GM12878 (cell line): ENCODE results near the gene PRR20E. TPM values are rescaled to one million over a fixed set of nuclear protein-coding genes. Genes with fewer than 3 reads are reported as not detected.

ENCODE experiments used
- ATAC-seq: fragments of 200-7000 bp; cut with Tn5 transposase; 3 replicates; pipeline ENCODE4 v1.9.1; 2020; ENCODE audit warnings: mild to moderate bottlenecking, moderate library complexity
- BruUV-seq: library from RNA; stranded (reverse); fragments of 400-500 nt; replicated peaks from 2 replicates; lab custom pipeline; 2021; lab: Mats Ljungman, UMichigan
- CTCF ChIA-PET: fragments of 300-600 bp; sonication (Branson Sonifier 250); formaldehyde crosslinking; extraction: SDS; loops from one replicate; lab custom pipeline; 2021; ENCODE audit warnings: inconsistent platforms; lab: Yijun Ruan, JAX
- POLR2A ChIA-PET: fragments of 350-600 bp; formaldehyde crosslinking; extraction: SDS; loops from one replicate; lab custom pipeline; 2021; ENCODE audit warnings: inconsistent platforms; lab: Charles Lee
- RAD21 ChIA-PET: fragments of 300-600 bp; sonication (Branson Sonifier 250); formaldehyde crosslinking; loops from one replicate; lab custom pipeline; 2023; ENCODE audit warnings: antibody characterized with exemption; ENCODE audit not compliant: unreplicated experiment; lab: Charles Lee
- SMC1A ChIA-PET: fragments of 300-600 bp; sonication (Branson Sonifier 250); formaldehyde crosslinking; loops from one replicate; lab custom pipeline; 2023; ENCODE audit not compliant: unreplicated experiment, uncharacterized antibody; lab: Charles Lee
- DNase-seq: peaks from one replicate; pipeline ENCODE4 v3.0.0-alpha.2; 2011; ENCODE audit warnings: low read depth, low spot score
- FAIRE-seq: peaks from 3 replicates; lab custom pipeline; 2011; peaks lifted over from hg19 to GRCh38; lab: Jason Lieb, UNC
- H2AFZ ChIP-seq: 2 replicates; pipeline ENCODE4 v1.6.0; 2011; ENCODE audit warnings: low read depth, low read length, control low read depth; ENCODE audit not compliant: control insufficient read depth
- H3K27ac ChIP-seq: 2 replicates; pipeline ENCODE4 v1.5.1; 2011; ENCODE audit warnings: control low read depth; ENCODE audit not compliant: control insufficient read depth, insufficient read depth
- H3K27me3 ChIP-seq, 2 experiments: replicated peaks in 1 of 2; 2 replicates each; pipeline versions ENCODE4 v1.6.0 to v1.6.1; 2011; ENCODE audit warnings: low read length in 1 of 2; ENCODE audit not compliant: control insufficient read depth in 2 of 2, insufficient read depth in 2 of 2
- H3K36me3 ChIP-seq, 2 experiments: 2 replicates each; pipeline ENCODE4 v1.5.1; 2011; ENCODE audit warnings: low read length in 1 of 2; ENCODE audit not compliant: control insufficient read depth in 2 of 2, insufficient read depth in 2 of 2
- H3K4me1 ChIP-seq: 2 replicates; pipeline ENCODE4 v1.6.1; 2011; ENCODE audit warnings: mild to moderate bottlenecking, low read length, moderate library complexity, mixed read lengths; ENCODE audit not compliant: control insufficient read depth, insufficient read depth
- H3K4me2 ChIP-seq: 2 replicates; pipeline ENCODE4 v1.6.0; 2011; ENCODE audit warnings: control low read depth; ENCODE audit not compliant: control insufficient read depth, insufficient read depth
- H3K4me3 ChIP-seq: fragments of 200-600 bp; sonication (generic); 2 replicates; pipeline ENCODE4 v1.5.1; 2016
- H3K79me2 ChIP-seq: 2 replicates; pipeline ENCODE4 v1.6.0; 2011; ENCODE audit warnings: low read length; ENCODE audit not compliant: control insufficient read depth, insufficient read depth
- H3K9ac ChIP-seq: 2 replicates; pipeline ENCODE4 v1.8.0; 2011; ENCODE audit warnings: low read length, control low read depth, mixed read lengths; ENCODE audit not compliant: control insufficient read depth, insufficient read depth
- H3K9me3 ChIP-seq: replicated peaks from 3 replicates; pipeline ENCODE4 v1.5.1; 2011; ENCODE audit warnings: mild to moderate bottlenecking, low read length; ENCODE audit not compliant: control insufficient read depth, insufficient read depth
- H4K20me1 ChIP-seq: 2 replicates; pipeline ENCODE4 v1.6.0; 2011; ENCODE audit not compliant: control insufficient read depth, insufficient read depth
- BCL11A ChIP-seq: IDR thresholded peaks from 2 replicates; pipeline ENCODE4 v1.6.1; 2011; ENCODE audit warnings: low read depth, low read length
- SIN3A ChIP-seq: IDR thresholded peaks from 2 replicates; pipeline ENCODE4 v1.6.1; 2012; ENCODE audit warnings: low read depth, low read length, improper control_type of control experiment
- SPI1 ChIP-seq: IDR thresholded peaks from 2 replicates; pipeline ENCODE4 v1.6.1; 2011; ENCODE audit warnings: low read depth, mild to moderate bottlenecking, low read length, moderate library complexity, borderline replicate concordance; ENCODE audit not compliant: insufficient read depth
- TCF12 ChIP-seq: IDR thresholded peaks from 2 replicates; pipeline ENCODE4 v1.6.1; 2011; ENCODE audit warnings: low read depth, mild to moderate bottlenecking, low read length
- WGBS: methylation state at CpG from one replicate; pipeline ENCODE4 v1.1.6; 2016; ENCODE audit warnings: low lambda C conversion rate; ENCODE audit not compliant: insufficient replicate concordance, insufficient coverage; ENCODE audit errors: missing lambda C conversion rate; 5-methylcytosine and 5-hydroxymethylcytosine counted together
- in situ Hi-C: fragments of 300-500 bp; cut with MboI; formaldehyde crosslinking; loops from 9 replicates; pipeline ENCODE4 v1.14.3; 2018; ENCODE audit warnings: mixed read lengths
- intact Hi-C: fragments of 100-400 bp; cut with micrococcal nuclease; formaldehyde crosslinking; loops from one replicate; pipeline ENCODE4 v1.14.2; 2022; ENCODE audit not compliant: unreplicated experiment
- polyA plus RNA-seq, 11 experiments: library from polyadenylated mRNA; depleted of rRNA in 4 of 11; unstranded in 6 of 11; stranded (reverse) in 5 of 11; fragments of >200 nt; fragmentation: Nextera tagmentation in 4 of 11; fragmentation: Illumina TruSeq in 1 of 11; extraction: Ambion mirVana in 4 of 11; extraction: Trizol in 1 of 11; gene quantifications; 1 replicate in 1 of 11; 2 replicates in 10 of 11; pipeline versions ENCODE4 v1.2.1 to v1.2.3, GENCODE V29; 2011 to 2016; ENCODE audit warnings: inconsistent platforms in 2 of 11, missing spikeins in 2 of 11, low read depth in 1 of 11
- total RNA-seq, 4 experiments: library from RNA; depleted of rRNA in 3 of 4; stranded (reverse); fragments of >200 nt in 3 of 4; fragmentation: Illumina TruSeq in 1 of 4; extraction: Trizol in 1 of 4; gene quantifications; 2 replicates each; pipeline versions ENCODE4 v1.2.1 to v1.2.3, GENCODE V29; 2013 to 2021
- TF ChIP-seq, protein P1 (sequence below): IDR thresholded peaks from 2 replicates; pipeline ENCODE4 v1.6.1; 2012; ENCODE audit warnings: low read depth, low read length, improper control_type of control experiment

Gene PRR20E
- total and polyA plus RNA-seq, 10 of the 15 experiments (the other 5 are each of a cell fraction or from before 2014, with no cell fraction given), result not detected

DNA sequence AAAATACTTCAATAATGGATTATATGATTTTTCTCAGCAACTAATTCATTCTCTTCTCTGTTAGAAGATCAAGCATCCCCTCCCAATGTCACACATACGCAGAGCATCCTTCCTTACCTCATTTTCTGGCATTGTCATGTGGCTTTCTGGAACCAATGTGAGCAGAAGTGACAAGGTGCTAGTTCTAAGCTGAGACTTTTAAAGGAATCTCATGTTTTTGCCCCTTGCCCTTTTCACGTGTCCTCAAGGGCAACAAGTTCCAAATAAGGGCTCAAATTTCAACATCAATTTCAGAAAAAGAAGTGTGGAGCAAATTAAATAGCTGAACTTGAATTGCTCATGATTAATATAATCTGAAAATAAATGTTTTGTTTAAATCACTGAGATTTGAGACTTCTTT is 30.9 kb upstream of the PRR20E start:
- Histone ChIP-seq H4K20me1 (no peaks in the 10 kb centered on the region), H3K4me3 (no peak overlapping the region), H3K4me1 (no peaks in the 10 kb centered on the region), H3K79me2 (no peaks in the 10 kb centered on the region), H2AFZ (no peak overlapping the region), H3K9me3 (no peaks in the 10 kb centered on the region; the same call in 2 of the 3 replicates), H3K27ac (no peak overlapping the region), H3K27me3 (no peaks in the 10 kb centered on the region), H3K36me3 (no peaks in the 10 kb centered on the region), H3K9ac (no peak overlapping the region), H3K4me2 (no peak overlapping the region)
- intact Hi-C loops, result no loop called here
- BruUV-seq, result no TSS peak
- WGBS, result 0% methylated on average over 2 of the region's 2 CpGs
- FAIRE-seq, result no peak
- RAD21 ChIA-PET, result no interaction called here
- CTCF ChIA-PET, result no interaction called here
- DNase-seq, result no peak
- SMC1A ChIA-PET, result no interaction called here
- in situ Hi-C loops, result no loop called here
- no peak for TF ChIP-seq BCL11A
- TF ChIP-seq, protein P1, sequence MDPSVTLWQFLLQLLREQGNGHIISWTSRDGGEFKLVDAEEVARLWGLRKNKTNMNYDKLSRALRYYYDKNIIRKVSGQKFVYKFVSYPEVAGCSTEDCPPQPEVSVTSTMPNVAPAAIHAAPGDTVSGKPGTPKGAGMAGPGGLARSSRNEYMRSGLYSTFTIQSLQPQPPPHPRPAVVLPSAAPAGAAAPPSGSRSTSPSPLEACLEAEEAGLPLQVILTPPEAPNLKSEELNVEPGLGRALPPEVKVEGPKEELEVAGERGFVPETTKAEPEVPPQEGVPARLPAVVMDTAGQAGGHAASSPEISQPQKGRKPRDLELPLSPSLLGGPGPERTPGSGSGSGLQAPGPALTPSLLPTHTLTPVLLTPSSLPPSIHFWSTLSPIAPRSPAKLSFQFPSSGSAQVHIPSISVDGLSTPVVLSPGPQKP, result no peak
- ATAC-seq, result no peak
- POLR2A ChIA-PET, result no interaction called here

DNA sequence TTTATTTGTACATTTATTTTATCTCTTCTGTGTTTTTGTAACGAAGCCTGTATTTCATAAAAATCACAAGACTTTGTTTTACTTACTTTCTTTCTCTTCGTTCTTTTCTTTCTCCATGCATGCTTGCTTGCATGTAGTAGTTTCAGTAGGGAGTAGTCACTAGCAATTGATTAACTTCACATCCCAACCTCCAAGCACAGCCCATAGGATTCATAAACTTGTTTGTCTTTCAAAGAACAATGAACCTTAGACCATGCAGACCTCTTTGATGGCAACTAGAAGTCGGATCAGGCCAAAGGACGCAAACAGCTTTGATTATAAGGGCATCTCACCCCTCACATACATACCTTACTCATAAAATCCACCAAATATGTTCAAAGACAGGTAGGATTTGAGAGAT is 29.4 kb upstream of the PRR20E start:
- TF ChIP-seq TCF12 (no peak), SPI1 (no peak), SIN3A (no peak)
- ChIA-PET SMC1A (no interaction called here), CTCF (no interaction called here), RAD21 (no interaction called here), POLR2A (no interaction called here)
- Histone ChIP-seq H4K20me1 (no peaks in the 10 kb centered on the region), H3K36me3 (no peaks in the 10 kb centered on the region), H3K27me3 (no peaks in the 10 kb centered on the region), H3K4me1 (no peaks in the 10 kb centered on the region), H3K79me2 (no peaks in the 10 kb centered on the region), H3K4me2 (no peak overlapping the region), H3K9ac (no peak overlapping the region), H3K27ac (no peak overlapping the region), H3K9me3 (no peaks in the 10 kb centered on the region; the same call in 2 of the 3 replicates), H2AFZ (no peak overlapping the region), H3K4me3 (no peak overlapping the region)
- 4% methylated on average over 4 of the region's 4 CpGs for WGBS
- FAIRE-seq (no peak), DNase-seq (no peak), ATAC-seq (no peak)
- in situ Hi-C loops (no loop called here), intact Hi-C loops (no loop called here)
- BruUV-seq, result no TSS peak
